Mesendoderm (in vitro differentiated cells): ENCODE results near the gene SAP30BP.

Experiments
- DNase-seq: peaks from one replicate; pipeline ENCODE4 v3.0.0; 2013
- H2AK5ac ChIP-seq: 2 replicates; pipeline ENCODE4 v1.6.1; 2013; ENCODE audit warnings: low read length, inconsistent platforms
- H2BK120ac ChIP-seq: 2 replicates; pipeline ENCODE4 v1.6.1; 2013; ENCODE audit warnings: low read depth, mild to moderate bottlenecking, low read length, moderate library complexity, mixed read lengths
- H2BK15ac ChIP-seq: replicated peaks from 2 replicates; pipeline ENCODE4 v1.6.1; 2013; ENCODE audit warnings: low read depth, mild to moderate bottlenecking, moderate library complexity
- H2BK5ac ChIP-seq: 2 replicates; pipeline ENCODE4 v1.6.1; 2013; ENCODE audit warnings: low read length, inconsistent platforms
- H3K18ac ChIP-seq: 2 replicates; pipeline ENCODE4 v1.6.1; 2013; ENCODE audit warnings: mild to moderate bottlenecking, low read length, mixed read lengths
- H3K23ac ChIP-seq: one replicate; pipeline ENCODE4 v1.6.1; 2013; ENCODE audit warnings: low read length
- H3K27ac ChIP-seq: 2 replicates; pipeline ENCODE4 v1.5.1; 2013; ENCODE audit warnings: low read depth, mild to moderate bottlenecking, inconsistent platforms, low read length, moderate library complexity
- H3K27me3 ChIP-seq: 2 replicates; pipeline ENCODE4 v1.6.1; 2013; ENCODE audit warnings: low read length, control low read depth, mild to moderate bottlenecking, inconsistent platforms; ENCODE audit not compliant: insufficient read depth, poor library complexity
- H3K36me3 ChIP-seq: 2 replicates; pipeline ENCODE4 v1.6.1; 2013; ENCODE audit warnings: low read length, inconsistent platforms; ENCODE audit not compliant: control insufficient read depth, insufficient read depth
- H3K4ac ChIP-seq: one replicate; pipeline ENCODE4 v1.6.1; 2013; ENCODE audit warnings: low read depth, mild to moderate bottlenecking, low read length, moderate library complexity
- H3K4me1 ChIP-seq: 2 replicates; pipeline ENCODE4 v1.6.1; 2013; ENCODE audit warnings: low read depth, low read length, inconsistent platforms; ENCODE audit not compliant: control insufficient read depth
- H3K4me2 ChIP-seq: 2 replicates; pipeline ENCODE4 v1.6.1; 2013; ENCODE audit warnings: low read length
- H3K4me3 ChIP-seq: 2 replicates; pipeline ENCODE4 v1.5.1; 2013; ENCODE audit warnings: mild to moderate bottlenecking, low read length
- H3K56ac ChIP-seq: one replicate; pipeline ENCODE4 v1.6.1; 2013; ENCODE audit warnings: low read length
- H3K79me1 ChIP-seq: 2 replicates; pipeline ENCODE4 v1.6.1; 2013; ENCODE audit warnings: low read length, inconsistent platforms
- H3K79me2 ChIP-seq: 2 replicates; pipeline ENCODE4 v1.6.1; 2013; ENCODE audit warnings: mild to moderate bottlenecking, low read length; ENCODE audit not compliant: control insufficient read depth, insufficient read depth
- H3K9ac ChIP-seq: 2 replicates; pipeline ENCODE4 v1.6.1; 2013; ENCODE audit warnings: low read length, inconsistent platforms
- H4K5ac ChIP-seq: one replicate; pipeline ENCODE4 v1.6.1; 2013; ENCODE audit warnings: low read length
- H4K8ac ChIP-seq: one replicate; pipeline ENCODE4 v1.6.1; 2013; ENCODE audit warnings: low read depth, mild to moderate bottlenecking, control low read depth, low read length, moderate library complexity
- WGBS: extraction: QIAGEN DNeasy Blood & Tissue Kit; methylation state at CpG from one replicate; pipeline ENCODE4 v1.1.7; 2013; ENCODE audit warnings: low lambda C conversion rate, missing lambda C conversion rate; ENCODE audit not compliant: insufficient coverage; ENCODE audit errors: extremely low coverage; 5-methylcytosine and 5-hydroxymethylcytosine counted together

SAP30BP gene

GRCh38 chr17:75724016-75725003 is 57.2 kb downstream of the SAP30BP start:
- H2AK5ac ChIP-seq, result no peak overlapping the region
- H2BK120ac ChIP-seq, result no peak overlapping the region
- no peaks in the 10 kb centered on the region for H3K79me2 ChIP-seq
- no peaks in the 10 kb centered on the region for H3K4me1 ChIP-seq
- H3K27me3 ChIP-seq, result peaks cover 5% of the 10 kb centered on the region
- H3K18ac ChIP-seq, result no peak overlapping the region
- no peak for DNase-seq
- no peak overlapping the region for H3K23ac ChIP-seq
- H3K9ac ChIP-seq, result no peak overlapping the region
- no peak overlapping the region for H2BK15ac ChIP-seq
- no peak overlapping the region for H4K5ac ChIP-seq
- no peaks in the 10 kb centered on the region for H3K36me3 ChIP-seq
- H3K79me1 ChIP-seq, result no peaks in the 10 kb centered on the region
- H4K8ac ChIP-seq, result no peak overlapping the region
- no peak overlapping the region for H3K27ac ChIP-seq
- no CpG with 5 or more reads among the region's 23 CpGs for WGBS
- H3K4ac ChIP-seq, result no peak overlapping the region
- H2BK5ac ChIP-seq, result no peak overlapping the region
- no peak overlapping the region for H3K56ac ChIP-seq
- no peak overlapping the region for H3K4me3 ChIP-seq
- H3K4me2 ChIP-seq, result no peak overlapping the region

DNA sequence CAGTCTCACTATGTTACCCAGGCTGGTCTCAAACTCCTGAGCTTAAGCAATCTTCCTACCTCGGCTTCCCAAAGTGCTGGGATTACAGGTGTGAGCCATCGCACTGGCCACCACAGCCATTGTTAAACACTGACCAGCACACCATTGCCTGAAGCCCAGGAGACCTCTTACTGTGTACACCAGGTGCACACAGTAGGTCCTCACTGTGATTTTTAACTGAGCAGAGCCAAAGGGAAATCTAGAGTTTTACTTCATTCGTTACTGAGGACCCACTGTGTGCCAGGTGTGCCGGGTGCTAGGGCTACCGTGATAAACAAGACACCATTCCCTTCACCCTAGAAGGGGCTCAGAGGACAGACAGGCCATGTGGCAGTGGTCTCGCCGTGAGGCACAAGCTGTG is 58.4 kb downstream of the SAP30BP start:
- H3K4me1 ChIP-seq, result no peaks in the 10 kb centered on the region
- H2BK15ac ChIP-seq, result no peak overlapping the region
- no peak overlapping the region for H3K9ac ChIP-seq
- WGBS, result no CpG with 5 or more reads among the region's 7 CpGs
- H3K27ac ChIP-seq, result no peak overlapping the region
- peaks cover 4% of the 10 kb centered on the region for H3K27me3 ChIP-seq
- no peak overlapping the region for H2BK120ac ChIP-seq
- H3K4me2 ChIP-seq, result no peak overlapping the region
- H2BK5ac ChIP-seq, result no peak overlapping the region
- no peaks in the 10 kb centered on the region for H3K79me1 ChIP-seq
- no peak overlapping the region for H3K23ac ChIP-seq
- H3K4me3 ChIP-seq, result no peak overlapping the region
- H3K56ac ChIP-seq, result no peak overlapping the region
- no peak overlapping the region for H4K8ac ChIP-seq
- no peak overlapping the region for H3K4ac ChIP-seq
- no peak overlapping the region for H3K18ac ChIP-seq
- H2AK5ac ChIP-seq, result no peak overlapping the region
- H3K36me3 ChIP-seq, result no peaks in the 10 kb centered on the region
- H4K5ac ChIP-seq, result no peak overlapping the region
- no peak for DNase-seq
- no peaks in the 10 kb centered on the region for H3K79me2 ChIP-seq

- Histone ChIP-seq H3K4me2 (no peak overlapping the region), H3K23ac (no peak overlapping the region), H4K8ac (no peak overlapping the region), H3K36me3 (no peaks in the 10 kb centered on the region), H2BK15ac (no peak overlapping the region), H3K56ac (no peak overlapping the region), H2BK120ac (no peak overlapping the region), H4K5ac (no peak overlapping the region), H3K4me3 (no peak overlapping the region), H3K27ac (no peak overlapping the region), H3K4me1 (no peaks in the 10 kb centered on the region), H3K27me3 (no peaks in the 10 kb centered on the region), H3K79me1 (no peaks in the 10 kb centered on the region), H3K79me2 (no peaks in the 10 kb centered on the region), H3K9ac (no peak overlapping the region), H2AK5ac (no peak overlapping the region), H2BK5ac (no peak overlapping the region), H3K4ac (no peak overlapping the region), H3K18ac (no peak overlapping the region)
- whole genome bisulfite sequencing, result no CpG with 5 or more reads among the region's 18 CpGs
- DNase-seq, result no peak
Observed at GRCh38 chr17:75727391-75727790, 60.3 kb downstream of the SAP30BP start.

GRCh38 chr17:75729351-75729750 is 62.2 kb downstream of the SAP30BP start:
- Histone ChIP-seq H3K23ac (no peak overlapping the region), H3K27me3 (no peaks in the 10 kb centered on the region), H4K8ac (no peak overlapping the region), H3K27ac (no peak overlapping the region), H3K4ac (no peak overlapping the region), H3K79me2 (no peaks in the 10 kb centered on the region), H2AK5ac (no peak overlapping the region), H2BK5ac (no peak overlapping the region), H3K9ac (no peak overlapping the region), H3K36me3 (no peaks in the 10 kb centered on the region), H4K5ac (no peak overlapping the region), H2BK120ac (no peak overlapping the region), H3K4me3 (no peak overlapping the region), H3K56ac (no peak overlapping the region), H3K4me1 (no peaks in the 10 kb centered on the region), H2BK15ac (no peak overlapping the region), H3K79me1 (no peaks in the 10 kb centered on the region), H3K18ac (no peak overlapping the region), H3K4me2 (no peak overlapping the region)
- no peak for DNase-seq
- WGBS, result no CpG with 5 or more reads among the region's 7 CpGs

DNA sequence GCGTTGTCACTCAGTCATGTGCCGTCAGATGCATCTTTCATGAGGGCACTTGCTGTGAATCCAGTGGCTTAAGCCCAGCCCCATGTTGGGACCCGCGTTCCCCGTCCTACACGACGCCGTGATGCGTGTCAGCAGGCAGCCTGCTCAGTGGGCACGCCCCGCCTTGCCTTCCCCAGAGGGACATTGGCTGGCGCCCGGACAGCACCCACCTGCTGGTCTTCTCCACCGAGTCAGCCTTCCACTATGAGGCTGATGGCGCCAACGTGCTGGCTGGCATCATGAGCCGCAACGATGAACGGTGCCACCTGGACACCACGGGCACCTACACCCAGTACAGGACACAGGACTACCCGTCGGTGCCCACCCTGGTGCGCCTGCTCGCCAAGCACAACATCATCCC is 62.9 kb downstream of the SAP30BP start:
- no peak overlapping the region for H3K4ac ChIP-seq
- H2AK5ac ChIP-seq, result no peak overlapping the region
- no peak overlapping the region for H2BK15ac ChIP-seq
- H3K18ac ChIP-seq, result no peak overlapping the region
- no peak overlapping the region for H3K56ac ChIP-seq
- no peaks in the 10 kb centered on the region for H3K79me2 ChIP-seq
- no peak overlapping the region for H3K4me3 ChIP-seq
- H3K4me1 ChIP-seq, result no peaks in the 10 kb centered on the region
- no peak overlapping the region for H4K5ac ChIP-seq
- no peak overlapping the region for H3K4me2 ChIP-seq
- H3K79me1 ChIP-seq, result no peaks in the 10 kb centered on the region
- H2BK120ac ChIP-seq, result no peak overlapping the region
- WGBS, result no CpG with 5 or more reads among the region's 24 CpGs
- no peak overlapping the region for H3K27ac ChIP-seq
- DNase-seq, result no peak
- H4K8ac ChIP-seq, result no peak overlapping the region
- no peaks in the 10 kb centered on the region for H3K36me3 ChIP-seq
- H3K9ac ChIP-seq, result no peak overlapping the region
- no peak overlapping the region for H2BK5ac ChIP-seq
- no peaks in the 10 kb centered on the region for H3K27me3 ChIP-seq
- no peak overlapping the region for H3K23ac ChIP-seq
